OCI-LY1 (cell line): ENCODE measurements around the gene MS4A10.

Source experiments
- H2AFZ ChIP-seq: fragments of 200-600 bp; sonication (generic), shearing (Covaris generic); 2 replicates; pipeline ENCODE4 v1.6.0; 2014; ENCODE audit warnings: antibody characterized with exemption, mild to moderate bottlenecking, low read length
- H3F3A ChIP-seq: fragments of 200-600 bp; sonication (generic), shearing (Covaris generic); 2 replicates; pipeline ENCODE4 v1.6.0; 2014; ENCODE audit warnings: mild to moderate bottlenecking, antibody characterized with exemption, low read length, moderate library complexity; ENCODE audit not compliant: insufficient read depth
- H3K27ac ChIP-seq: fragments of 200-600 bp; sonication (generic); 2 replicates; pipeline ENCODE4 v1.5.1; 2014; ENCODE audit warnings: low read length, mixed run types, mild to moderate bottlenecking, low read depth; ENCODE audit not compliant: poor library complexity, severe bottlenecking
- H3K27me3 ChIP-seq: fragments of 200-600 bp; sonication (generic); 2 replicates; pipeline ENCODE4 v1.6.0; 2014; ENCODE audit warnings: antibody characterized with exemption, mild to moderate bottlenecking, low read length, moderate library complexity; ENCODE audit not compliant: insufficient read depth
- H3K36me3 ChIP-seq: fragments of 200-600 bp; sonication (generic); 2 replicates; pipeline ENCODE4 v1.6.1; 2014; ENCODE audit warnings: mild to moderate bottlenecking, antibody characterized with exemption, low read length, moderate library complexity, mixed read lengths; ENCODE audit not compliant: insufficient read depth
- H3K4me1 ChIP-seq: fragments of 200-600 bp; sonication (generic); 2 replicates; pipeline ENCODE4 v1.5.1; 2014; ENCODE audit warnings: mild to moderate bottlenecking, low read length, moderate library complexity; ENCODE audit not compliant: insufficient read depth, severe bottlenecking
- H3K4me2 ChIP-seq: fragments of 200-600 bp; sonication (generic), shearing (Covaris generic); 2 replicates; pipeline ENCODE4 v1.6.1; 2014; ENCODE audit warnings: low read length
- H3K4me3 ChIP-seq: fragments of 200-600 bp; sonication (generic); 2 replicates; pipeline ENCODE4 v1.5.1; 2014; ENCODE audit warnings: low read length, low read depth, mild to moderate bottlenecking, mixed read lengths; ENCODE audit not compliant: poor library complexity, severe bottlenecking
- H3K79me2 ChIP-seq: fragments of 200-600 bp; shearing (Covaris generic); 2 replicates; pipeline ENCODE4 v1.6.1; 2016; ENCODE audit warnings: mixed run types, low read length, mixed read lengths; ENCODE audit not compliant: insufficient read depth
- H3K9ac ChIP-seq: fragments of 200-600 bp; sonication (generic), shearing (Covaris generic); 2 replicates; pipeline ENCODE4 v1.6.1; 2014; ENCODE audit warnings: mild to moderate bottlenecking, low read length, mixed read lengths
- H3K9me2 ChIP-seq: fragments of 200-600 bp; sonication (generic), shearing (Covaris generic); 2 replicates; pipeline ENCODE4 v1.6.1; 2014; ENCODE audit warnings: low read depth, mild to moderate bottlenecking, low read length, mixed read lengths
- H3K9me3 ChIP-seq: fragments of 200-600 bp; shearing (Covaris generic); 2 replicates; pipeline ENCODE4 v1.6.1; 2014; ENCODE audit warnings: low read length, mixed read lengths
- H4K20me1 ChIP-seq: fragments of 200-600 bp; sonication (generic), shearing (Covaris generic); 2 replicates; pipeline ENCODE4 v1.6.0; 2016; ENCODE audit warnings: mild to moderate bottlenecking, low read length; ENCODE audit not compliant: insufficient read depth
- CTCF ChIP-seq: fragments of 200-600 bp; sonication (generic), shearing (Covaris generic); IDR thresholded peaks from 2 replicates; pipeline ENCODE4 v1.5.1; 2017; ENCODE audit warnings: mild to moderate bottlenecking, antibody characterized with exemption, low read length, moderate library complexity, mixed read lengths
- EZH2 ChIP-seq: fragments of 200-600 bp; sonication (generic), shearing (Covaris generic); IDR thresholded peaks from 2 replicates; pipeline ENCODE4 v1.8.0; 2017; ENCODE audit warnings: borderline replicate concordance, mixed run types, mild to moderate bottlenecking, antibody characterized with exemption, low read length, moderate library complexity, mixed read lengths

MS4A10 gene

GRCh38 chr11:60809691-60810090 is 24.6 kb downstream of the MS4A10 start:
- Histone ChIP-seq H3F3A (no peaks in the 10 kb centered on the region), H3K9me3 (no peaks in the 10 kb centered on the region; the same call in 1 of the 2 replicates), H3K79me2 (no peaks in the 10 kb centered on the region), H3K4me3 (no peak overlapping the region), H3K27ac (no peak overlapping the region), H3K9me2 (no peaks in the 10 kb centered on the region), H3K4me1 (no peaks in the 10 kb centered on the region), H3K9ac (no peak overlapping the region), H3K4me2 (no peak overlapping the region), H4K20me1 (no peaks in the 10 kb centered on the region), H3K36me3 (no peaks in the 10 kb centered on the region), H3K27me3 (no peaks in the 10 kb centered on the region; the same call in 1 of the 2 replicates), H2AFZ (no peak overlapping the region)
- no peak for TF ChIP-seq CTCF

- Histone ChIP-seq H3K9me3 (no peaks in the 10 kb centered on the region; the same call in 1 of the 2 replicates), H3F3A (no peaks in the 10 kb centered on the region), H3K27ac (no peak overlapping the region)
Measured at GRCh38 chr11:60810151-60810550, 25.0 kb downstream of the MS4A10 start.

GRCh38 chr11:60810569-60810968 is 25.4 kb downstream of the MS4A10 start:
- no peak overlapping the region for H3K9ac ChIP-seq
- TF ChIP-seq CTCF (no peak), EZH2 (no peak)

More at GRCh38 chr11:60810151-60810550, 25.0 kb downstream of the MS4A10 start:
- H3K36me3 ChIP-seq = no peaks in the 10 kb centered on the region
- no peaks in the 10 kb centered on the region for H4K20me1 ChIP-seq
- H3K27me3 ChIP-seq = no peaks in the 10 kb centered on the region; the same call in 1 of the 2 replicates
- H2AFZ ChIP-seq = no peak overlapping the region
- no peaks in the 10 kb centered on the region for H3K79me2 ChIP-seq
- no peak overlapping the region for H3K4me2 ChIP-seq
- no peaks in the 10 kb centered on the region for H3K9me2 ChIP-seq
- H3K9ac ChIP-seq = no peak overlapping the region
- no peak overlapping the region for H3K4me3 ChIP-seq
- no peaks in the 10 kb centered on the region for H3K4me1 ChIP-seq
- no peak for TF ChIP-seq CTCF
- no peak for TF ChIP-seq EZH2

More at GRCh38 chr11:60810569-60810968, 25.4 kb downstream of the MS4A10 start:
- Histone ChIP-seq H3K79me2 (no peaks in the 10 kb centered on the region), H3K36me3 (no peaks in the 10 kb centered on the region), H3K4me2 (no peak overlapping the region), H3K9me2 (no peaks in the 10 kb centered on the region), H3K4me1 (no peaks in the 10 kb centered on the region), H4K20me1 (no peaks in the 10 kb centered on the region), H3K27me3 (no peaks in the 10 kb centered on the region; the same call in 1 of the 2 replicates), H2AFZ (no peak overlapping the region), H3K27ac (no peak overlapping the region), H3F3A (no peaks in the 10 kb centered on the region), H3K4me3 (no peak overlapping the region), H3K9me3 (no peaks in the 10 kb centered on the region; the same call in 1 of the 2 replicates)
